Globus pallidus (tissue), 1 donor: Measurements from ENCODE around the gene IL18.
A peak's percentile ranks its signal among the peaks of the same experiment; 100 is the strongest.
"Not testable (repeated sequence)": the region's sequence is repeated elsewhere in the genome, so short reads cannot be mapped to it uniquely, and the experiment has no call there.

Source experiments
- DNase-seq: peaks from one replicate; pipeline ENCODE4 v3.0.0-alpha.2; 2015; ENCODE audit warnings: low spot score

The IL18 gene

DNA sequence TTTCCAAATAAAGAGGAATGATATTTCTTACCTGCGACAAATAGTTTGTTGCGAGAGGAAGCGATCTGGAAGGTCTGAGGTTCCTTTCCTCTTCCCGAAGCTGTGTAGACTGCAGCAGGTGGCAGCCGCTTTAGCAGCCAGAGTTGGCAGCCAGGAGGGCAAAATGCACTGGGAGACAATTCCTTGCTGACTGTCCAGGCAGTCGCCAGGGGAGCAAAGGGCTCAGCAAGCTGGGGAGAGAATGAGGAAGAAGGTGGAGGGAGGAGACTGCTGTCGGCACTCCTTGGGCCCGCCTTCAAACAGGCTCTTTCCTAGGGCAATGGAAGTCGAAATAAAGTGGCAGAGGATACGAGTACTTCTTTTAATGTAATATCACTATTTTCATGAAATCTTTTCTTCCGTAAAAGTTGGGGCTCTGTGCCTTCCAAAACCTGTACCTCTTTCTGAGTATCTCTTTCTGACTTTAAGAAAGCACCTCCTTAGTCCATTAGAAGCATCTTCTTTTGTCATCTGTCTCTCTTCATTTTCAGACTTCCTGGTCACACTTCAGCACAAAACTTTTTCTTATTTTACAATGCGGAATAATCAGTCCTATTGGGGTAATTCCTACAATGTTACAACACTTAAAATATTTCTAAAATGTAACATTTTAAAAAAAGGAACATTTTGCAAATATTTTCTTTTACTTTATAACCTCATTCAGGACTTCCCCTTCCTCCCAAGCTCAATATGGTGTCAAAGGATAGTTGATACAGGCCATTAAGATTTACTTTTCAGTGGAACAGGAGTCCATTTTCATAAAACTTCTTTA lies at the start of gene IL18:
IL18 (minus strand) TSS at position 220 of the 811 bp plus-strand sequence. CDS start 9,041 bp downstream, outside the sequence.
- DNase-seq, result peak; percentile 37

DNA sequence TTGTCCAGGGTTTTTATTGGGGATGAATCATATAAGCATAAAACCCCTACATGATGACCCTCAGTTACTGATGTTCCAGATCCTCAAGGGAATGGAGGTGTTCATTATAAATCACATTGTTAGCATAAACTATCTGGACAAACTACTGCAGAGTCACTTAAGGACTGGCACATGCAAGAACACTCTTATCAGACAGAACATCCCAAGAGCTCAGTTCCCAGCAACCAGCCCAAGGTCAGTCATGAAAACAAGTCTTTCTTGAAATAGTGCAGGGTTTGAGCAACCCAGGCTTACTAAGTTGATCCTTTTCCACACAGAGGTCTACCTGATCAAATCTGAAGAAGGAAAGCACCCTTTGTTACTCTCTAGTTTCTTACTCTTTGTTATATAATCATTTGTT lies 48.8 kb upstream of the IL18 start:
- no peak for DNase-seq

DNA sequence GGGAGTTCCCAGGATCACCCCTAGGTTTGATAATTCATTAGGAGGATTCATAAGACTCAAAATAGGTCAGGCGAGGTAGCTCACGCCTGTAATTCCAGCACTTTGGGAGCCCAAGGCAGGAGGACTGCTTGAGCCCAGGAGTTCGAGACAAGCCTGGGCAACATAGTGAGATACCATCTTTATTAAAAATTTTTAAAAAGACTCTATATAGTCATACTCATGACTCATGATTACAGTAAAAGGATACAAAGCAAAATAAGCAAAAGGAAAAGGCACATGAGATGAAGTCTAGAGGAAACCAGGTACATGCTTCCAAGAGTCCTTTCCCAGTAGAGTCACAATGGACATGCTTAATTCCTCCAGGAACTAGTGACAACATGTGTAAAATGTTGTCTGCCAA lies 48.4 kb upstream of the IL18 start:
- no peak for DNase-seq

DNA sequence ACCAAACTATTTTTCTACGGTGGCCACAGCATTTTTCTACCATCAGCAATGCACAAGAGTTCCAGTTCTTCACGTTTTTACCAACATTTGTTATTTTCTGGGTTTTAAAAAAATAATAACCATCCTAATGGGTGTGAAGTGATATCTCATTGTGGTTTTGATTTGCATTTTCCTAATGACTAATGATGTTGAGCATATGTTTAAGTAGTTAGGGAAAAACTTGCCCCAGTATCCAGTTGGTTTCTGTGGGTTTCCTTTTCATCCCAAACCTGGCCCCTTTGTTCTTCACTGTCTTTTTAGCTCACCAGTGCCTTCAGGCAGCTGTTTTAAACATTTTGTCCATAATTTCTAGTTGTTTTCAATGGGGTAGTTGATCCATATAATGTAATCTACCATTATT lies 47.6 kb upstream of the IL18 start:
- no peak for DNase-seq

DNA sequence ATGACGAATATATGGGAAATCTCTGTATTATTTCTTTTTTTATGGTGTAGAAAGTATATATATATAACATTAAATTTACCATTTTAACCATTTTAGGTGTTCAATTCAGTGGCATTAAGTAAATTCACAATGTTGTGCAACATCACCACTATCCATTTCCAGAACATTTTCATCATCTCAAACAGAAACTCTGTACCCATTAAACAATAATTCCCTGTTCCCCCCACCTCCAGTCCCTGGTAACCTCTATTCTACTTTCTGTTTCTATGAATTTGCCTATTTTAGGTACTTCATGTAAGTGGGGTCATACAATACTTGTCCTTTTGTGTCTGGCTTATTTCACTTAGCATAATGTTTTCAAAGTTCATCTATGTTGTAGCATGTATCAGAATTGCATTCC lies 47.0 kb upstream of the IL18 start:
- DNase-seq, result no peak

DNA sequence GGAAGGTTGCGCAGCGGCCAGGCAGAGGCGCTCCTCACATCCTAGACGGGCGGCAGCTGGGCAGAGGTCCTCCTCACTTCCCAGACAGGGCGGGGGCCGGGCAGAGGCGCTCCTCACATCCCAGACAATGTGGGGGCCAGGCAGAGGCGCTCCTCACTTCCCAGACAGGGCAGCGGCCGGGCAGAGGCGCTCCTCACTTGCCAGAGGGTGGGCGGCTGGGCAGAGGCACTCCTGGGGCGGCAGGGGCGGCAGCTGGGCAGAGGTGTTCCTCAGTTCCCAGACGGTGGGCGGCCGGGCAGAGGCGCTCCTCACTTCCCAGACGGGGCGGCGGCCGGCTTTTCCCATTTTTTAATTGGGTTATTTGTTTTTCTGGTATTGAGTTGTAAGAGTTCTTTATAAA lies 42.2 kb upstream of the IL18 start:
- DNase-seq, result no peak

DNA sequence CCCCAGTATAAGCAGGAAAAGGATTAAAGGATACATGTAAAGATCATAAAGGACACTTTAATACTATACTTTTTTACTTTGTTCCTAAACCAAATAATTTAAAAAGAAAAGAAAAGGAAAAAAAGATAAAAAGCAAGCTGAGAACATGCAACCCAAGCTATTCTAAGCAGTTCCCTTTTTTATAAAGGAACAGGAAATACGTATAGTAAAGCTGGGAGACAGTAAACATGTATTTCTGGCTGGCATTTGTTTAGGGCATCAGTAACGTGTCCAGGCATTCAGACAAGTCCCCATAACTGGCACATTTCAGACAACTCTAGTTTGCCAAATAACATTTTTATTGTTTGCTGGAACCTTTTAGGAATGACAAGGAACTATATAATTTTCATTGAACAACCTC lies 36.4 kb upstream of the IL18 start:
- DNase-seq, result no peak

DNA sequence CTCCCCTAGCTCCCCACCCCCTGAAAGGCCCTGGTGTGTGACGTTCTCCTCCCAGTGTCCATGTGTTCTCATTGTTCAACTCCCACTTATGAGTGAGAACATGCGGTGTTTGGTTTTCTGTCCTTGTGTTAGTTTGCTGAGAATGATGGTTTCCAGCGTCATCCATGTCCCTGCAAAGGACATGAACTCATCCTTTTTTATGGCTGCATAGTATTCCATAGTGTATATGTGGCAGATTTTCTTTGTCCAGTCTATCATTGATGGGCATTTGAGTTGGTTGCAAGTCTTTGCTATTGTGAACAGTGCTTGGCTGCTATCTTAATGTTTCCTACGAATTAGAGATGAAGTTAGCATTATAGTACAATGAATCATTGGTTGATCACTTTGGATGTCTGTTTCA lies 35.2 kb upstream of the IL18 start:
- DNase-seq, result not testable (repeated sequence)

DNA sequence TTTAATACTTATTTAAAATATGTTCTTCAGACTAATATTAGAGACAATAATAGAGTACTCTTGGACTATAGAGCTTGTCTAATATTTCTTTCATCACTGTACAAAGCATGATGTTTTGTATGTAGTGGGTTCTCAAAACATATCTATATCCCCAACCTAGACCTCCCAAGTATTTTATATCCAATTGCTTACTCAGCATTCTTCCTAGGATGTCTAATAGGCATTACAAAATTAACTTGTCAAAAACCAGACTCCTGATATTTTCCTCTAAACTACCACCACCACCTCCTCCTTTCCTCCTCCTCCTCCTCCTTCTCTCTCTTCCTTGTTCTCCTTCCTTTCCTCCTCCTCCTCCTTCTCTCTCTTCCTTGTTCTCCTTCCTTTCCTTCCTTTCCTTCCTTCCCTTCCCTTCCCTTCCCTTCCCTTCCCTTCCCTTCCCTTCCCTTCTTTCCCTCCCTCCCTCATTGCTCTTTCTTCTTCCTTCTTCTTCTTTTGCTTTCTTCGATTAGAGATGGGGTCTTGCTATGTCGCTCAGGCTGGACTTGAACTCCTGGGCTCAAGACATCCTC lies 32.7 kb upstream of the IL18 start:
- DNase-seq, result no peak

DNA sequence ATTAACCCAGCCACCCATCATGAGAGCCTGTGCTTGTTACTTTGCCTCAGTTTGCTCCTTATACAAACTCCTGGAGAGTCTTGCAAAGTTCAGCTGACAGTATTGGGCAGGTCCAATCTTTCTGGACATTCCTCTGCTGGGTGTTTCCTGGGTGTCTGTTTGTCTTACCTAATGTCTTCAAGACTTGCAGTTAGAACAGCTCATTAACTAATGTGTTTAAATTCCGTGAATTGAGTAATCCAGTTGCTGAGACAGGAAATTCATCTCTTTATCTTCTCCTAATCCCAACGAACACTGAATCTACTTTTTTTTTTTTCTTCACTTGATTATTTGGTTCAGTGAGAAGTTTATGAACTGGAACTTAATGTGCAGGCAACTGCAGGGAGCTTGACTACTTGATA lies 32.1 kb upstream of the IL18 start:
- DNase-seq, result no peak

DNA sequence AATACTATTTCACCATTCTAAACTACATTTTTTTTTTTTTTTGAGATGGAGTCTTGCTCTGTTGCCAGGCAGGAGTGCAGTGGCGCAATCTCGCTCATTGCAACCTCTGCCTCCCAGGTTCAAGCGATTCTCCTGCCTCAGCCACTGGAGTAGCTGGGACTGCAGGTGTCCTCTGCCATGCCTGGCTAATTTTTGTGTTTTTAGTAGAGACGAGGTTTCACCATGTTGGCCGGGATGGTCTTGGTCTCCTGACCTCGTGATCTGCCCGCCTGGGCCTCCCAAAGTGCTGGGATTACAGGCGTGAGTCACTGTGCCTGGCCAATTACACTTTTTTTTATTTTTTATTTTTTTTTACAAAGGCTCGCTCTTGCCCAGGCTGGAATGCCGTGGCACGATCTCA lies 31.2 kb upstream of the IL18 start:
- not testable (repeated sequence) for DNase-seq

DNA sequence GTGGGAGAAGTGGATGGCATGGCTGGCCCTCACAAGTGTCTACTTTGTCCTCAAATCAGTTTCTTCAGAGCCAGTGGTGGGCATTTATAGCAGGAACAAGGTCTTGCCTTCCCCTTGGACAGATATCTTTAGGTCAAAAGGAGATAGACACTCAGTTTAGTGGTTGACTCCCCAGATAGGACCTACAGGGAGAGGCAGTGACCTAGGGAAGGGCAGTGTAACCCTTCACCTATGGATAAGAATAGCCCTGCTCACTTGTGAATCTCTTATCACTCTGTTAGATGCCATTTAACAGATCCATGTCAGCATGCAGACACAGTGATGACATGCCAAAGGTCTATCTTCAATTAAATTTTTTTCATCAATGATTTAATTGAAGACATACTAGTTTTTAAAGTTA lies 22.4 kb upstream of the IL18 start:
- DNase-seq, result no peak

DNA sequence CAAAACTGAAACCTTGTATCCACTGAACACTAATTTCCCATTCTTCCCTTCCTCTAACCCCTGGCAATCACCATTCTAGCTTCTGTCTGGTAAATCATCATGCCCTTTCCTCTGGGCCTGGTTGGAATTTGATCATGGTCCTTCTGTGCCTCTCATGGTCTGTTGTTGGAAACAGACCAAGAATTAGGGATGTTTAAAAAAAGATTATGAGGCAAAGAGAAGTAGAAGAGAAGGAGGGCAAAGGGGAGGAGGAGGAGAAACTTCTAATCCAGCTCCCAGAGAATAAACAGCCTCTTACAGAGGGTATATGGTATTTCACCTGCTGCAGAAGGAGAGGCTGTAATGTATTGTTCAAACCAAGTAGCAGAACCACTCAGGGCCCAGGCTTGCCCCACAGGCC lies 22.0 kb upstream of the IL18 start:
- no peak for DNase-seq

DNA sequence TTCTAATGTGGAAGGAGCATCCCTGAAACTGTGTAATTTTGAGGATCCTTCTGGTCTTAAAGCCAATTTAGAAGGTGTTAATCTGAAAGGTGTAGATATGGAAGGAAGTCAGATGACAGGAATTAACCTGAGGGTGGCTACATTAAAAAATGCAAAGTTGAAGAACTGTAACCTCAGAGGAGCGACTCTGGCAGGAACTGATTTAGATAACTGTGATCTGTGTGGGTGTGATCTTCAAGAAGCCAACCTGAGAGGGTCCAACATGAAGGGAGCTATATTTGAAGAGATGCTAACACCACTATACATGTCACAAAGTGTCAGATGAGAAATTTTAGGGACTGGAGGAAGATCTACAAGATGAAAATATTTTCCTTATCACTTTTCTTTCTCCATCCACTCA lies 19.0 kb upstream of the IL18 start:
- DNase-seq, result no peak

DNA sequence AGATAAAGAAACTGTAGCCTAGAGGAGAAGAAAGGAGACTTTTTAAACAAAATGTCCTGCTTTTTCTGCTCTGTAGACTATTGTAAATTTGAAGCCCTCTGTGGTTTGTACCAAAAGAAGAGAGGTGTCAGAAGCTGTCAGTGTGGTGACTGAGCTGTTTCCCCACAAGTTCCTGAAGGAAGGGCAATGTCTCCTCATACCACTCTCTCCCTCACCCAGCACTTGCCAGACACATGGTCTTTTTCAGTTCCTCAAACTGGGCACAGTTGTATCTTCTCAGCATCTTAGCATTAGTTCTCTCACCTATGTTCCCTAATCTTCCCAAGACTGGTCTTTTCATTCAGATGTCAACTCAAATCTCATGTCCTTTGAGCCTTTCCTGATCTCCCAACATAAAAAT lies 15.7 kb upstream of the IL18 start:
- DNase-seq, result peak; percentile 61

DNA sequence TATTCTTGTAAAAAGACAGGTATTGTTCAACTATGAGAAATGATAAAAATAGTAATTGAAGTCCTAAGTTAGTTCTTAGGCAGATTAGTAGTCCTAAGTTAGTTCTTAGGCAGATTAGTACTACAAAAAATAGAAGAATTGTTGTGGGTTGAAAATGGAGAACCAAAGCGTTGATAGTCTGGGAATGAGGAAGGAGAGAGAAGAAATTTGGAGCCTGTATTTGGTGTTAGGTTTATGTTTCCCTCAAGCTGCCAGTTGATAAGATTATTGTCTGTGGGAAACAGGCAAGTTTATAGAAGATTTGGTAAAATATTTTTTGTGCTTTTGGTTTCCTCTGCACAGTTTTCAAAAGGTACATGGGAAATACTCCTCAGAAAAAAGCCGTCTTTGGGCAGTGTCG lies 15.0 kb upstream of the IL18 start:
- no peak for DNase-seq

DNA sequence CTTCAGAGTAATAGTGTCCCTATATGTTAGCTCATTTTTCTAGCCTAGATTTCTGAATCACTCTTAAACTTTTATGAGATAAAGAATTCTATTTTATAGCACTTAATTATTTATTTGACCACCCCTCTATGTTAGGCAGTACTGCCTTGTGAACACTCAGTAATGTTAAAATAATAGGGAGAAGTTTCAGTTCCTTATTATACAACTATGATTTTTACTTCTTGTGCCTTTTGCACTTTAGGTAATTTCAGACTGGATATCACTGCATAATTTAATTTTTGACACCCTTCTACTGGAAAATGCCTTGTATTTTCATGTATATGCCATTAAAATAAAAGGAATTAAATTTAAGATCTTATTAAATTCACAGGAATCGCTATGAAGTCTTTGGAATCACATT lies 14.5 kb upstream of the IL18 start:
- DNase-seq, result no peak

DNA sequence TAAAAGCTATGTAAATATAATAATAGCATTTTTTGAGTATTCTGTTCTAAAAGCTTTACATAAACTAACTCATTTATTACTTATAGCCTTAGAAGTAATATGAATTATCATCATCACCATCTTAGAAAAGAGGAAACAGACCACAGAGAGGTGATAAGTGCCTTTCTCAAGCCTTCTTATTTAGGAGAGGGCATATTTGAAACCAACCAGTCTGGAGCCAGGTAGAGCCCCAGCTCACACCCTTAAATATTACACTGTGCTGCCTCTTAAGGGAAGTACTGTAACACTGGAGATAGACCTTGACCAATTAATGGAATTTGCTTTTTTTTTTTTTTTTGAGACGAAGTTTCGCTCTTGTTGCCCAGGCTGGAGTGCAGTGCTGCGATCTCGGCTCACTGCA lies 13.7 kb upstream of the IL18 start:
- no peak for DNase-seq

DNA sequence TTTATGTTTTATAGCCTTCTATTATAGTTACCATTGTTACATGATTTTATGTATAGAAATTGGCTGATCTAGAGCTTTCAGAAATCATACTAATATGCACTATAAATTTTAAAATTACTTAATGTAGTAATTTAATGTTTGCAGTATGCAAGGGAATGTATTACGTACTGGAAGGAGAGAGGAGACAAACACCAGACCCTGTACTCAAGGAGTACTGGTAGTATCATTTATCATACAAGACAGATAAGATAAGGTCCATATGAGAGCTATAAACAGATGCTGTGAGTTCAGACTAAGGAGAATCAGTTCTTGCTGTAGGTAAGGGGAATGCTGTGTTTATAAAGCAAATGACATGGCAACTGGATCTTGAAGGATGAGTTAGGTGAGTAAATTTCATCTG lies 12.2 kb upstream of the IL18 start:
- no peak for DNase-seq

DNA sequence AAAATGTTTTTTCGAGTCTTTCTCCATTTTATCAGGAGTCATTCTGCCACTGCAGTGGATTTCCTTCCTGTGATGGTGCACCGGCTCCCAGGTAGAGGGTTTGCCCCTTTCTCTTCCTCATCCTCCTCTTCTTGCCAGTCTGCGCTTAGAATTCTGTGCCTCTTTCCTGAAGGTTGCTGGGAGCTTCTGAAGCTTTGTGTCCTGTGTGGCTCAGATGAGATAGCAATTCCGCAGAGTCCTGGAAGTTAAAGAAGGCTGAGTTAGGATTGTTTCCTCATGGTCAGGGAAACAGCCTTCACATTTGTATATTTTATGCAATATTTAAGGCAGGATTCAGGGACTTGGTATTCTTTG lies 11.7 kb upstream of the IL18 start:
- DNase-seq, result peak; percentile 54

DNA sequence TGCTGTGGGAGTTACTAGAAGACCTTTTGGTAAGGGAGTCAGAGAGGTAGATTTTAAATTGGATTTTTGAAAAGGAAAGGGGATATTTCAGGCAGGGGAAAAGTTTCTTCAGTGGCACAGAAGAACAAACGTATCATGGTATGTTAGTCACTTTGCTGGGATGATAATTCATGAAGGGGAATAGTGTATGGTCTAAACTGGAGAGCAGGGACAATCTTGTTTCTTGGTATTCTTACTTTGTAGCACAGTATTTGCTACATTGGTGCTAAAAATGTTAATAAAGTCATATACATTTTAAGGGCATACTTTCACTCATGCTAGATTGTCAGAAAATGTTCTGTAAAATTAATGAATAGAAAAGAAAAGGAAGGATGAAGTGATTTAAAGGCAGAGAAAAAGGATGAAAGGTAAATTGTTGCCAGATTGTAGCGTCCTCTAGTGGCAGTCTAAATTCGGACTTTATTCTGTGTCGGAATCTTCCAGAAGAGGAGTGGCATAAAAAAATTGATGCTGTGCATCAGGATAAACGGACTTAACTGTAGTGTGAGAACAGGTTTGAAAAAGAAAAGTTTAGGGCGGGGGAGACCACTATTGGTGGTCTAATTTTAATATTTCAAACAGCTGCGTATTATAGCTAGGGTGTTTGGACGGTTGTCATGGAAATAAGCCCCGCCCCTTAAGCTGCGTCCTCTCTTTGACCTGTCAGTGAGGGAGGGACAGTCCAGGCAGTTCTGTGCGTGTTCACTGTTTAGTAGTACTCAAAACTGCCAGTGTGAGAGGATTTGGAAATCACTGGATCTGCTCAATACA lies 11.1 kb upstream of the IL18 start, which contains the start of gene BCO2:
BCO2 (plus strand) TSS at position 724 of the 810 bp plus-strand sequence. CDS start 90 bp downstream, outside the sequence.
- peak; percentile 92 for DNase-seq

DNA sequence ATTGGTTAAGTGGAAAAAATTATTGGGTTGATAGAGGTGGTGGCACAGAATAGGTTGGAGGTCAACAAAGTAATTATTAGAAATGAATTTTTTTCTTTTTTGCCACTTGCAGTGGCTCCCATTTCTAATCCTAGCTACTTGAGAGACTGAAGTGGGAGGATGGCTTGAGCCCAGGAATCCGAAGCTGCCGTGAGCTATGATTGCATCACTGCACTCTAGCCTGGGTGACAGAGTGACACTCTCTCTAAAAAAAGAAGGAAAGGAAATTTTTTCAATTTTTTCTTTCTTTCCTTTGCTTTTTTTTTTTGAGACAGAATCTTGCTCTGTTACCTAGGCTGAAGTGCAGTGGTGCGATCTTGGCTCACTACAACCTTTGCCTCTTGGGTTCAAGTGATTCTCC lies 9.3 kb upstream of the IL18 start:
- DNase-seq, result no peak

DNA sequence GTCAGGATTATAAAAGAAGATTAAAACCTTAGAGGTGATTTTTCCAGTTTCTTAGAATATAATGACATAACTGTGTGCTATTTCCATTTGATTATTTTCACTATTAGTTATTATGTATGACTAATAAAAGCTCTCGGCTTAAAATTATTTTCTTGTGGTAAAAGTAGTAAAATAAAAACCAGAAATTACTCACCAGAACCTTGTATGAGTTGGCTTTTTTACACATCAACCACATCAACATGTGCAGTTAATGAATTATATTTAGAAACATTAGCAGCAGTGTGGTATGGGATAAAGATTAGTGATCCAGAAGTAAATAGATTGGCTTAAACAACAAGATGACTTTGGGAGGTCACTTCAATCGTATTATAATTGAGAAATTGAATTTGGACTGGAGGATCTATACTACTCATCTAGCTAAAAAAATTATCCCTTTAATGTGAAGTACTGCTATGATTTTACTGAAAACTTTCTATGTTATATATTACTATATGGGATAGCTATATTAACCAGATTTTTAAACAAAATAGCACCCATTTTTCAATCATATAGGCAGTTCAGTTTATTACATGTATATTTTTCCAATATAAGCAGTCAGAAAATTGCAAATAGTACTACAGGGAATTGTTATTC lies 8.6 kb upstream of the IL18 start:
- DNase-seq, result no peak
